HG02610 (cell line): ENCODE results near the gene ABLIM2.

Source experiments
- ATAC-seq: cut with Tn5 transposase; IDR thresholded peaks from one replicate; pipeline ENCODE4 v1.9.1; 2021; ENCODE audit warnings: mild to moderate bottlenecking, moderate library complexity; ENCODE audit not compliant: unreplicated experiment

The ABLIM2 gene

DNA sequence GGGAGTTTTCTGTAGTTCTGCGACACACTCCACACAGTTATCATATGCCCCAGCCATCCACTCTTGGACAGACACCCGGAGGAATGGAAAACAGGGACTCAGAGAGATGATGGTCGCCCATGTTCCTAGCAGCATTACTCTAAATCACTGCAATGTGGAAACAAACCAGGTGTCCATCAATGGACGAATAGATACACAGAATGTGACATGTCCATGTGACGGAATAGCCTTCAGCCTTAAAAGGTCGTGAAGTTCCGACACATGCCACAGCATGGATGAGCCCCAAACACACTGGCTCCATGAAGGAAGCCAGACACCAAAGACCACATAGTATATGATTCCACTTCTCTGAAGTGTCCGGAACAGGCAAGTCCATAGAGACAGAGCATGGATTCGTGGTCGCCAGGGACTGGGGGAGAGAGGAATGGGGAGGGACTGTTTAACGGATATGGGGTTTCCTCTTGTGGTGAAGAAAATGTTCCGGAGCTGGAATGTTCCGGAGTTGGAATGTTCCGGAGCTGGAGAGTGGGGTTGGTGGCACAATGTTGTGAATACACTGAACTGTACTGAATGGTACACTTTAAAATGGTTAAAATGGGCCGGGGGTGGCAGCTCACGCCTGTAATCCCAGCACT, 190.2 kb downstream of the ABLIM2 start:
- no peak for ATAC-seq

DNA sequence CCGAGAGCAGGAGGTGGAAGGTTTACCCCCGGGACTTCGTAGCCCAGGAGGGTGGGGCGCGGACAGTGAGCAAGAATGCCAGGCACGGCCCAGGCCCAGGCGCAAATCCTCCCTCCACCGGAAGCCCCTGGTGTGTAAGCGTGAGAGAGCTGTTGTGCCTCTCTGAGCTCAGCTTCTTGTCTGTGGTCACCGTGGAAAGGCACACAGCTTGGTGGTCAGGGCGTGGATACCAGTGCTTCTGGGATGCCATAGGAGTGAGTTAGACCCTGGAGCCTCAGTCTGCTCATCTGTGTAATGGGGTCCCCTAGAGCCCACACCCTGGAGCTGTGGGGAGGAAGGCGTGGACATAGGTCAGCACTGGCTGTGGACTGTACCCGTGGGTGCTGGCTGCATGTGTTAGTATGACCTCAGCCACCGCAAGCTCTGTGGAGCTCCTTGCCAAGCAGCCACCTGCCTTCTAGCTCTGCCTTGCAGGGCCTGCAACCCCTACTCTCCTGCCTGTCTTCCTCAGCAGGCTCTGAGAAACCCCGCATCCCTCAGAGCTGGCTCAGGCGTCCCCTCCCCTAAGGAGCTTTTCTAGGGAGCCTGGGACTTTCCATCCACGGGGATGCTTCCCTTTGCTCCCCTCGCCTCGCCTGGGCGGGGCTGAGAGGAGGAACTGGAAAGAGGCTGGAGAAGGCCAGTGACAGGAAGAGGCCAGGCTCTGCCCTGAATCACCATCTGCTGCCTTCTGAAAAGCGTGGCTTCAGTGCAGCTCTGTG, 190.9 kb downstream of the ABLIM2 start:
- ATAC-seq = no peak

DNA sequence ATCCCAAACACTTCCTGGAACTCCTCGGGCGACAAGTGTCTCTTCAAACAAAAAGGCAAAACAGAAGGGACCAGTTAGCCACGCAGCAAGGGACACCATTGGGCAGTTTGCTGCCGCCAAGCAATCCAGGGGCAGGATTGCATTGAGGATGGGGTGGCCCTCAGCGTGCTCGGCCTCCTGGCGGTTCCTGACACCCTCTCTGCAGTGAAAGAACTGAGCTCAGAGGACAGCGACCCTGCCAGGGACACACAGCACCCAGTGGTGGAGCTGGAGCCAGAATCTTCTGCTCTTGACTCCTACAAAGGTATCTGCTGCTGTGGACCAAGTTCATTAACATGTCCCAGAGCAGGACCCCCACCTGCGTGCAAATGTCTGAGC, 191.6 kb downstream of the ABLIM2 start:
- ATAC-seq = no peak

DNA sequence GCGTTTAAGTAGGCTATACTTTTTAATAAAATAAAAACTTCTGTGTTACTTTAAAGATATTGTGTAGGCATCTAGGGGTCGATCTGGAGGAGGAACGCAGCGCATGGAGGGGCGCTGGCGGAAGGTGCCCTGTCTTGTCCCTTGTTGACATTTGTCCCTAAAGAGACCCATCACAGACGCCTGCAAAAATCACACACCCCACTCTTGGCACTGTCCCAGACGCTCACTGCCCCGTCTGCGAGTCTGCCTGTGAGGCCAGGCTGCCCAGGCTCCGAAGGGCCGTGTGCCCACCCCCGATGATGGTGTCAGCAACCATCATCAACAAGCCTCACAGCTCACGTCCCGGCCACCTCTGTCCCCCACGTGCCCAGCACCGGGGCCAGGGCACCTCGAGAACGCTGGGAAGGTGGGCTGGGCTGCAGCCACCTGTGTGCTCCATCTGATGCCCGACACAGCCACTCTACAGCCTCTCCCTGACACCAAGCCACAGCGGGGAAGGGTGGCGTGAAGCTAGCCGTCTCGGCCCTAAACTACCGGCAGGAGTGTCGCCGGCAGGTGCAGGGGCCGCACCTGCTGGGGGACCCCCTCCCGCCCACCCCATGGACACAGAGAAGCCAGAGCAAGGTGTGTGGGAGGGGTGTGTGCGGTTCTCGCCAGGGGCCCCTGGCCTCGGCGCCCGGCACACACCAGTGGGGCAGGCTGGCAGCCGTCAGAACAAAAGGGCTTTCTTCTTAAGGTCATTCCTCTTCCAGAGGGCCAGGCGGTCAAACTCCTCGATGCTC, 192.1 kb downstream of the ABLIM2 start:
- no peak for ATAC-seq

DNA sequence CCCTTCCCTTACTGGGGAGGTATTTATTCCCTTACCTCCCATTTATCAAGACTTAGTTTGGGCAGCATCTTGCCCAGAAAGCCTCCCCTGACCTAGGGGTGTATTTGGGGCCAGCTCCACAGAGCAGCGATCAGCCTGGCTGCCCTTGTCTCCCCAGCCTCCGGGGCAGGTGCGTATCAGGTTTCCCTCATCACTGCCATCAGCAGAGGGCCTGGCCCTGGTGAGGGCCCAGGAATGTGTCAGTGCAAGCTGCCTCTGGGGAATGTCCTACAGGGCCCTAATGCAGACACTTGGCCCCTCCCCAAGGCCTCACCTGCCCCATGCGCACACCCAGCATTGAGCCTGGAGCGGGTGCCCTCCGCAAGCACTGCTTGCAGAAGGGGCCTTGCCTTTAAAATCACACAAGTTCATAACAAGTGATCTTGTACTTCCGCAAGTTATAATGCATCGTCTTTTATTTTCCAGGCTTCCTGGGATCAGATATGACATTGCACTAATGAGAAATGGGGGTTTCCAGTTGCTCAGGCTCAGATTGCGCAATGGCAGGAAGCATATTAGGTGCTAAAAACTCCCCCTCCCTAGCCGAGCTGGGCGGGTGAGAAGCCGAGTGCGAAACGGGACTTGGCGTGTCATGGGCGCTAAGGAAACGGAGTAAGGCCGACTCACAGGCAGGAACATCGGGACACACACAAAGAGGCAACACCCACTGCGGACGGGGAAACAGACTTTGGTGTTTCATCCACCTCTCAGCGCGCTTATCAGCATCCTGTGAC, 193.5 kb downstream of the ABLIM2 start:
- ATAC-seq = no peak

DNA sequence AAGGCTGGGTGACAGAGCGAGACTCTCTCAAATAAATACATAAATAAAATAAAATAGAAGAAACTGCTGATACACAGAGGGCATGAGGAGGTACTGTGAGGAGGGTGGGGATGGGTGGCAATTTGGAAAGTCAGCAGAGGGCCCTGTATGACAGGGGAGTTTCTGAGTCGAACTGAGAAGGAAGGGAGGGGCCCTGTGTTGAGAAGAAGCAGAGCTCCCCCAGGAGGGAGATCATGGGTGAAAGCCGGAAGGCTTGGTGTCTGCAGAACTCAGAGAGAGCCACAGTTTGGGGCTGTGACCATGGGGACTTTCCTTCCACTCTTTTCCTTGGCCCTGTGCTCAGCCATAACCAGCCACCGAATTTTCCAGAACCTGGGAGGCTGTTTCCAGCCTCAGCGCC, 194.2 kb downstream of the ABLIM2 start:
- ATAC-seq = no peak

DNA sequence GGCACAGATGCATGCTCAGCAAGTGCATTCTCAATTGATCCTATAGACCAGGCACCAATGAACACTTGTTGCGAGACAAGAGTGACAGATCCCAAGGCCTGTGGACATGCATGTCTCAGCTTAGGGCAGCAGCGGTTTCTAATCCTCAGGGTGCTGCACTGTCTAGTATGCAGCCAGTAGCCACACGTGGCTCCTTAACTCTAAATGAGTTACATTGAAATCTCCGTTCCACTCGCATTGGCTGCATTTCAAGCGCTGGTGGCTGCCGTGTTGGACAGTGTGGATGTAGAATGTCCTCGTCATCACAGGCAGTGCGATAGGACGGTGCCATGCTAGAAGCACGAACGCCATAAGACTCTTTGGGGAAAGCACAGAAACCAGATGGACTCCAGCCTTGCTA, 194.9 kb downstream of the ABLIM2 start:
- no peak for ATAC-seq

DNA sequence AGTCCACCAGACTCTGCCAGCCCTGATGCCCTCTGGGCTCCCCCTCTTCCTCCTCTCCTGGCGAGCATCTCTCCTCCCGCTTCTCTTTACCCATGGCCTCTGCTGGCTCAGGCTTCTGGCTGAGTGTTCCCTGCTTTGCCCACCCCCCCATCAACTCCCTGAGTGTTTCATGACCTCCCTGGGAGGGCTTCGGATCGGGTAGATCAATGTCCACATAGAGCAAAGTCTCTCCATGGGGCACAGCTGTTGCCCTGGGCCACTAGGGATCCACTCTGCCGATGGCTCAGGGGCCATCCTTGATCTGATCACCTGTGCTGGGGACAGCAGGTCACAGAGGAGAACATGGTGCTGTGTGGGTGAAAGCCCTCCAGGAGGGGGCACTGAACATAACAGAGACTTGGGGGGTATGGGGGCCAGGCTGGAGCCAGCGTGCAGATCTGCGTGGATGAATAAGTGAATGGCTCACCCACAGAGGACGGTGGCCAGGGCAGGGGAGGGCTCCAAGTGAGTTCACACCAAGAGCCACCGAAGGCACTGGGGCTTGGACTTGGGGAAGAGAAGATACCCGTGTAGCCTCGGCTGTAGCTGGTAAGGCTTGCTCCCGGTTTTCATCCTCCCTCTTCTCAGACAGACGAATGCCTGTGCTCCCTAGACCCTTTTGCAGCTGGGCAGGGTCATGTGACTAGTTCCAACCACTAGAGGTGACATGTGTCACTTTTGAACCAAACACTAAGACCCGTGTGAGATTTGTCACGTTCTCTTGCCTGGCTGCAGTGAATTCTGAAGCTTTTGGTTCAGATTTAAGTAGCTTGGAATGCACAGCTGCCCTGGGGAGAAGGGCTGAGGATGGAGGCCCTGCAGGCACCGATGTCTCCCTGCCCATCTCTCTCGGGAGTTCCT, 195.8 kb downstream of the ABLIM2 start:
- no peak for ATAC-seq

DNA sequence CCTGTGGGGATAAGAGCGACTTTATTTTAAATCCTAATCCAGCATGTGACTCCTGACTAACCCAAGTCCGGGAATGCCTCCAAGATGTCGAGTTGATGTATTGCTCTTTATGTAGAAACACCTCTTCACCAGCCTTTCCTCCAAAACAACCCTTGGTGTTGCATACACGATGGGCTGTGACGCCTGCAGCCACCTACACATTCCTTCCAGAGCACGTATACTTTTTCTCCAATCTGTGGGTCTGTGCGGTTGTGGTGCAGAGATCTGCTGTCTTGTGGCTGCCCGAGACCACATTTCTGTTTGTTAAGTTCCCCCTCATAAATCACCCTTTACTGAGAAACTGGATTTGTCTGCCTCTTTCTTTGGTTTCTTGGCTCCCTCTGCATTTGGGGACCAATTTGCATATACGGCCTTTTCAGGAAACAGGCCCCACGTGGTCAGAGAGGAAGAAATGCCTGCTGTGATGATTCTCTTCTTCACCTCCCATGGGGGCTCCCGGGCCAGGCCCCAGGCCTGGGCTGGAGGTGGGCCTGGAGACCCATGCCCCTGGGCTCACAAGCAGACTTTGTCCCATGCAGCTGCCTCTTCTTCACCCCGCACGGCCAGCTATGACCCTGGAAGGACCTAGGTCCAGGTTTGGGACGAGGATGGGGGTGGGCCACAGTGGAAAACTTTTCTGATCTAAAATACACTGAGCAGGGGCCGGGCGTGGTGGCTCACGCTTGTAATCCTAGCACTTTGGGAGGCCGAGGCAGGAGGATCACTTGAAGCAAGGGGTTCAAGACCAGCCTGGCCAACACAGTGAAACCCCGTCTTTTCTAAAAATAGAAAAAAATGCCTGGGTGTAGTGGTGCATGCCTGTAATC, 197.6 kb downstream of the ABLIM2 start:
- ATAC-seq = no peak

DNA sequence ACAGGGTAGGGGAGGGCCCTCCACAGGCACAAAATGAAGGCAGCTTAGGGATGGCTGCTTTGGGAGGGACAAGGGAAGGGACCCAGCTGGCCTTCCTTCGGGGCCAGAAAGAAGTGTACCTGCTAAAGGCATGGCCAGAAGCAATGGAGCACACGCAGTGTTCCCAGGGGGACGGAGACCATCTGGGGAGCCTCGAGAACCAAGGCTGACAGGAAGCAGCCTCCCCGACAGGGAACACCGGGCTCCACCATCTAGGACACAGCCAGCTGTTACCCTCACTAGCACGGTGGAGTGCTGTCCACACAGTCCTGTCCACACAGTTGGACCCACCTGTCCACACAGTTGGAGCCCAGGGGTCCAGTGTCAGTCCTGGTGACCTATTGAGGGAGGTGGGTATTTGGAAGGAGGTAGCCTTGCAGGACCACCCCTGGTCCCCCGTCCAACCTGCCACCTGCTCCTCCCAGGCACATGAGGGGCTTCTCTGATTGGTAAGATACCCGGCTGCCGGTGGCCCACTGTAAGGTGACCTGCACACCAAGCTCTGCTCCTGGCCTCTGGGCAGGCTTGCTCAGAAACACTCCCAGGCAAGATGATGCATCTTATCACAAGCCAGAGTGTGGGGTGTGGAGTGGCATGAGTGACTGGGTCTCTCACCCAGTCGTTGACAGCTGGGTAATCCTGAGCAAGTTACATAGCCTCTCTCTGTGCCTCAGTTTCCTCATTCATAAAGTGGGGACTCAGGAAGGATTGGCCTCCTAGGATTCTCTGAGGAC, 198.4 kb downstream of the ABLIM2 start:
- no peak for ATAC-seq

DNA sequence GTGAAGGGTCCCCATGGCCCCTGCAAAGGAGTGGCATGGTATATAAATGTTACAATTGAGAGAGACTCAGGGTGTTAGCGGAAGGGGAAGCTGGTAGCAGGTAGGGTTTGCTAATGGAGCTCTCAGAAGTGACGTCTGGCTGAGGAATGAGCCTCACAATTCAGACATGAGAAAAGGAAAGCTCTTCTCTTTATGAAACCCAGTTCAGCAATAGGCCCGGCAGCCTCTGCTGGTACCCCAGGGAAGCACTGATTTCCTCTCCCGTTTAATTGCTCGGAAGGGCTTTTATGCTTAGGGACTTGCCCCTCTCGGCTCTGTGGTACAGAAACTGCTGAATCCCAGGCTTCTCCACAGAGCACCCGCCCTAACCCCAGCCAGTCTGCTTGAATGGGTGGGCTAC, 199.5 kb downstream of the ABLIM2 start:
- no peak for ATAC-seq

DNA sequence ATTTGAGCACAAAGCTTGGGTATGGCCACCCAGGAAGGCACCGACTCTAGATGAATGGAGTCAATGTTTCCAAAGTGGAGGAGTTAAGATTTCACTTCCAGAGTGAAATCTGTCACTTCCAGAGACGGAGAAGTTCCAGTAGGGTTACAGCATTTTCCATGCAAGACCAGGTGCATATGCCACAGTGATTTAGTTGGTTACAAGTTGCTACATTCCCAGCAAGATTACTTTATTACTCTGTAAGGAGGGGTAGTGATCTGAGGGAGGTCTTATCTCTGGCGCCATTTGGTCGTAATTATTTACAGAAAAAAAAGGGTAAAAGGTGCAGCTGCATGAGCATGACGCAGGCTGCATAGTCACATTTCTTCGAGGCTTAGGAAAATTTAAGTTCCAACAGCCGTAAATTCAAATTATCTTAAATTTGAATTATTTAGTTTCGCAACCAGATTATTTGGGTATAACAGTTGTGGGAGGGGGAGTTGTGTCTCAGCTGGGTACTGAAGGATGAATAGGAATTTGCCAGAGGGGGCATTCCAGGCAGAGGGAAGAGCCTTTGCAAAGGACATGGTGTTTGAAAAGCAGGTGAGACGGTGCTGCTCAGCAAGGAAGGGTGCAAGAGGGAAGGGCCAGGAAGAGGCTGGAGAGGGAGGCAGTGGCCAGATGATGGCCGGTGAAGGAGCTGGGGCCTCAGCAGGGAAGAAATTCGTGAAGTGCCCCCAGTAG, 201.5 kb downstream of the ABLIM2 start:
- ATAC-seq = no peak

DNA sequence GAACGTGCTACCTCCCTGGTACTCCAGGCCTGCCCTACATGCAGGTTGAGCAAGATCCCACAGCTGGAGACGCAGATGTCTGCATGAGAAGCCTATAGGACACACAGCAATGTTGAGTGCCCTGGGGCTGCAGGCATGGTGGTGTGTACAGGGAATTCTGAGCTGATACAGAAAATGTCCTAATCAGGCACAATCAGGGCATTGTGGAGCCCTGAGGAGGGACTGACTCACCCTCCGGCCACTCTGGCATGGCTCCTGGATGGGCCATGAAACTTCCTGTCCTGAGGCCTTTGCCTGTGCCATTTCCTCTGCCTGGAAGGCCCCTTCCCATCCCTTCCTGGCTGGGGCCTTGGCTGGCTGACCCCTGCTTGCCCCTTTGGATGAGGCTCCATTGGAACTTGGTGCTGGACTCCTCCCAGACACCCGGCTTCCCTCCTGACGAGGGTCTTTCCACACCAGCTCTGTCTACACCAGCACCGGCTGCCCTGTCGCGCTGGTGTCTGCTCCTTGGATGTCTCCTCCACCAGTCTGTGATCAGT, 202.3 kb downstream of the ABLIM2 start:
- ATAC-seq = no peak

DNA sequence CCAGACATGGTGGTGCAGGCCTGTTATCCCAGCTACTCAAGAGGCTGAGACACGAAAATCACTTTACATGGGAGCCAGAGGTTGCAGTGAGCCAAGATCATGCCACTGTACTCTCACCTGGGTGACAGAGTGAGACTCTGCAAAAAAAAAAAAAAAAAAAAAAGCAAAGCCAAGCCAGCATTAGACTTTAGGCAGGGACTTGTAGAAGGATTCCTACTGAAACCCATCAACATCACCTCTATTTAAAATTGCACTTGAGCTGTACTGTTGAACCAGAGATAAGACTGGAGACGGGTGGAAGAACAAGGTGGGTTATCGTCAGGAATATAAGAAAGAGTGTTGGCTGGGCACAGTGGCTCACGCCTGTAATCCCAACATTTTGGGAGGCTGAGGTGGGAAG, 203.2 kb downstream of the ABLIM2 start:
- no peak for ATAC-seq

DNA sequence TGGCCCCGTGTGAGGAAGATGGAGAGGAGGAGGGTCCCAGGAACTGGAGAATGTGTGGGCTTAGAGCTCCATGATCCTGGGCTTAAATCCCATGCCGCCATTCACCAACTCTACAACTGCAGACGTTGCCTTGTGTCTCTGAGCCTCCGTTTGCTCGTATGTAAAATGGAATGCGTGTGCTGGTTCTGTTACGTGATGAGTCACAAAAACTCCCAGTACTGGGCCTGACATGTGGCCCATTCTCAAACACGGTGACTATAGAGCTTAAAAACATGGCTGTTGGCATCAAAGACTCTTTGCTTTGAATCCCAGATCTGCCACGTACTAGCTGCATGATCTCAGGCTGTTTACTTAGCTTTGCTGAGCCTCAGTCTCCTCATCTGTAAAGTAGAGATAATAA, 206.0 kb downstream of the ABLIM2 start:
- ATAC-seq = no peak

DNA sequence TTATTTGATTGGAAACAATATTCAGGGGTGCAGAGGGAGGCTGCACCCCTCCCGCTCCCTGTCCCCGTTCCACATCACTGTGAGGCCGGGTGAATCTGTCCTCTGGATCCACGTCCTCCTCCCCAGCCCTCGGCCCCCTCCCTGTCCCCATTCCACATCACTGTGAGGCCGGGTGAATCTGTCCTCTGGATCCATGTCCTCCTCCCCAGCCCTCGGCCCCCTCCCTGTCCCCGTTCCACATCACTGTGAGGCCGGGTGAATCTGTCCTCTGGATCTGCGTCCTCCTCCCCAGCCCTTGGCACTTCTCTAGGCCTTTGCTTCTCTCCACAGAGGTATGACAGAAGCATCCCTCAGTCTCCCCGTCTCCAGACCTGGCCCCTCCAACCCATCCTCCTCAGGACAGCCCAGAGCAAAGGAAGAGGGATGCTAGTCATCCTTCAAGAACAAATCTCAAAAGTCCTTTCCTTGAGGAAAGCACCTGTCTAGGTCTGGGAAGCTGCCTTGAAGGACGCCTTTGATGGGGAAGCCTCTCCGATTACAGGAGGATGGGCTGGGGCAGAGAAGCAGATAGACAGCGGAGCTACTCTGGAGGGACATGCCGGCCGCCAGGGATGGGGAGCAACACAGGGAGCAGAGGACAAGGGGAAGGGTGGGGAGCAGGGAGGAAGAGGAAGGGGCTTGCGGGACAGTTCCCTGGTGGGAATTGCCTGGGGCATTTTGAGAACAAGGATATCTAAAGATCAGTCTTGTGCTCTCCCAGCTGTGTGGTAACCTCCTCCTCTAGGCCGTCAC, 208.1 kb downstream of the ABLIM2 start:
- no peak for ATAC-seq

DNA sequence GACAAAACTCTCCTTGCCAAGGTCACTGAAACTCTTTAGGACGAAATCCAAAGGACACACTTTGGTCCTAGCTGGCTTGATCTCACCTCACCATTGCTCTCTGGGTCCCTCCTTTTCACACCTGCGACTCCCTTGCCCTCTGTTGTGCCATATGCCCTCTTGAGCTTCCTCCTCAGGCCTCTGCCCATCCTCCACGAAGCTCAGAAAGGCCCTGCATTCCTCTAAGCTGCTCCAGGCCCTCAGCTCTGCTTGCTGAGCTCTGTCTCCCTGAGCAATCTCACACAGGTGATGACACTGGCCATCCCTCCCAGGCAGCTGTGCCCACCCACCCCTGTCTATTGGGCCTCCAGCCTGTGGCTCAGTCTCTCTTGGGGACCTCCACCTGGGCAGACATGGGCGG, 208.9 kb downstream of the ABLIM2 start:
- no peak for ATAC-seq
